GM12891 (cell line): ENCODE measurements around the gene RDM1.

Source experiments
- PAX5 ChIP-seq: IDR thresholded peaks from 2 replicates; pipeline ENCODE4 v1.6.1; 2011; ENCODE audit warnings: low read length, moderate library complexity, mild to moderate bottlenecking; ENCODE audit not compliant: insufficient read depth, severe bottlenecking
- POLR2A ChIP-seq: IDR thresholded peaks from 2 replicates; pipeline ENCODE4 v1.6.1; 2011; ENCODE audit warnings: low read depth, low read length, control low read depth
- TAF1 ChIP-seq: IDR thresholded peaks from 2 replicates; pipeline ENCODE4 v1.6.1; 2011; ENCODE audit warnings: low read depth, low read length, control low read depth

GRCh38 chr17:35943537-35943936 lies 13.0 kb upstream of the RDM1 start, which contains the start of gene LYZL6:
- no peak for TF ChIP-seq TAF1
- no peak for TF ChIP-seq POLR2A
- no peak for TF ChIP-seq PAX5
